Left cardiac atrium (tissue), 4 donors: ENCODE data around the gene MSI2. TPM values are rescaled to one million over a fixed set of nuclear protein-coding genes. Genes with fewer than 3 reads are reported as not detected.
A peak's percentile ranks its signal among the peaks of the same experiment; 100 is the strongest.

Source experiments
- ATAC-seq, 2 donors: fragments of 200-7000 bp; cut with Tn5 transposase; one replicate each; pipeline ENCODE4 v1.9.1; 2020; ENCODE audit warnings: mild to moderate bottlenecking in 2 of 2, moderate library complexity in 2 of 2
- DNase-seq: peaks from one replicate; pipeline ENCODE4 v3.0.0-alpha.2; 2020
- intact Hi-C, 2 donors: fragments of 100-400 bp; cut with DNase I; formaldehyde crosslinking; loops; one replicate each; pipeline versions ENCODE4 v1.14.1 to v1.15.1; 2022 to 2023
- total RNA-seq, 2 donors: library from RNA; stranded (reverse); fragmentation: NEBNext Ultra II Directional; extraction: Animal tissue kit (Norgen Biotek cat#: 25700); gene quantifications; one replicate each; pipeline ENCODE4 v1.2.1, GENCODE V29; 2021
- donor health status: DM: no; HTN: yes; CAD: no.
- donor health status: DM: no; HTN: yes; CAD: no; lungs with severe emphysema.
- donor health status: DM: yes; HTN: yes; CAD: no.
- donor health status: Dilated cardiomyopathy.

MSI2 gene
- total RNA-seq, 2 donors from 2014 or later, result 84.1 to 95.5 TPM

- ATAC-seq (peak; percentile 33 to 41), DNase-seq (no peak)
- intact Hi-C loops, result no loop called here
Measured at GRCh38 chr17:57352665-57353175, 96.4 kb downstream of the MSI2 start.

DNA sequence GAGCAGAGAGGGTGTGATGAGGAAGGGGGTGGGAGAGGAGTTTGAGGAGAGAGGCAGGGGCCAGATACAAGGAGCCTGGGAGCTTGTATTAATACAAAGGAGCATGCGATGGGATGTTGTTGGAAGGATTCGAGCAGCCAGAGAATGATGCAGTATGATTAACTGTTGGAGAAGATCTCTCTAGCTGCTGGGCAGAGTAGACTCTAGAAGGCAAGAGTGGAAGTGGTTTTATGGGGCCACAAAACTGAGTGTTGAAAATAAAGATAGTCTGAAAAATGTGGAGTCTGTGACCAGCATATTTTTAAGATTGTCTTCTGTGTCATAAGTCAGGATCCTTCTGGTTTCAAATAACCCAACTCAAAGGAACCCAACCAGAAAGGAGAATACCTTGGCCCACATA lies 98.3 kb downstream of the MSI2 start:
- ATAC-seq, result no peak
- DNase-seq, result no peak
- intact Hi-C loops, result no loop called here

DNA sequence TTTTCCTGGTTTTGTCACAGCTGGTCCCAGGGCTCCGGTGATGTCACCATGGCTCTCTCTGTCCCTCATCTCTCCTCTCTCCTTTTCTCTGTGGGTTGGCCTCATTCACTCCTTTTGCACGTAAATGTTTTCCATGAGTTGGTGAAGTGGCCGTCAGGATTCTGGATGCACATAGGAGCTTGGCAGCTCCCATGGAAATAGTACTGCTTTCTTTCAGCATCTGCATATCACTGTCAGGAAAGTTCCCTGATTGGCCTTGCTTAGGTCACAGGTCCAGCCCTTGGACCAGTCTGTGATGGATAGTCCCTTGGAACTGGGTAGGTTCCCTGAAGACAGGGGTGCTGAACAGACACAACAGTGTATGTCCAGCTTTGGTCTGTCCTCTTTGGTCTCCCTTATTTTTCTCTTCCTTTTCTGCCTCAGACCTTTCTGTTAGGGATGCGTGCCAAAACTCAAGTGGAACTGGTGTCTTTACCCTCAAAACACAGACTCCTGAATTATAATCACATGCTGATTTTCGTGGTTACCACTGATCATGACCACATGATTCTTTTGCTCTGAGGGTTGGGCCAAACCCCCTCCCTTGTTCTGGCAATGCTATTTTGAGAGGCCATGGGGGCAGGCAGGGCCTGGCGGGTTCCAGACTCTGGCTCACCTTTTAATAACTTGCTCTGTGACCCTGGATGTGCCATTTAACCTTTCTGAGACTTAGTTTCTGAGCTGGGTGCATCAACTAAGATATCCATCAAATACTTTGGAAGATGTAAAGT lies 99.0 kb downstream of the MSI2 start:
- peak in 1 of 2 donors; percentile 10 for ATAC-seq
- DNase-seq, result no peak
- intact Hi-C loops, result no loop called here

GRCh38 chr17:57356153-57356718 lies 99.9 kb downstream of the MSI2 start:
- intact Hi-C loops, result no loop called here
- DNase-seq, result no peak
- peak in 1 of 2 donors; percentile 11 for ATAC-seq

- DNase-seq, result no peak
- ATAC-seq, result no peak
- intact Hi-C loops, result no loop called here
Measured at GRCh38 chr17:57356719-57357391, 100.5 kb downstream of the MSI2 start.

DNA sequence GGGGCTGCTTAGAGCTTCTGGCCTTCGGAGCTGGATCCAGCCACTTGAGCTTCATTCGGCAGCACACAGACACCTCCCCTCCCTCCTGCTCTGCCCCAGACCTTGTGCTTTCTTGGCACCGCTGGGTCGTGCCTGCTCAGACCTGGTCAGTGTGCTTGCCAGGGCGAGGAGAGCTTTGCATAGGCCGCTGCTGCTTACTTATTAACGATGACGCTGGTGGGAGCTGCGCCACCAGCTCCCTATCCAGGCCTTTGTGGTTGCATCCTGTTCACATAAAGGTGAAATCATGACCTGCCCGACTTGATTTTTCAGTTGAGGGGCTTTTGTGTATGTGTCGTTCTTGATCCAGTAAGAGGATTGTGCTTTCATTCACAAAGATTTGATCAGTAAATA lies 101.1 kb downstream of the MSI2 start:
- intact Hi-C loops, result no loop called here
- peak; percentile 60 for DNase-seq
- peak; percentile 67 to 88 for ATAC-seq

- intact Hi-C loops, result no loop called here
- DNase-seq, result no peak
- ATAC-seq, result peak in 1 of 2 donors; percentile 11
Measured at GRCh38 chr17:57357830-57358430, 101.6 kb downstream of the MSI2 start.

- ATAC-seq, result no peak
- no peak for DNase-seq
- intact Hi-C loops, result no loop called here
Measured at GRCh38 chr17:57360266-57360665, 103.9 kb downstream of the MSI2 start.

DNA sequence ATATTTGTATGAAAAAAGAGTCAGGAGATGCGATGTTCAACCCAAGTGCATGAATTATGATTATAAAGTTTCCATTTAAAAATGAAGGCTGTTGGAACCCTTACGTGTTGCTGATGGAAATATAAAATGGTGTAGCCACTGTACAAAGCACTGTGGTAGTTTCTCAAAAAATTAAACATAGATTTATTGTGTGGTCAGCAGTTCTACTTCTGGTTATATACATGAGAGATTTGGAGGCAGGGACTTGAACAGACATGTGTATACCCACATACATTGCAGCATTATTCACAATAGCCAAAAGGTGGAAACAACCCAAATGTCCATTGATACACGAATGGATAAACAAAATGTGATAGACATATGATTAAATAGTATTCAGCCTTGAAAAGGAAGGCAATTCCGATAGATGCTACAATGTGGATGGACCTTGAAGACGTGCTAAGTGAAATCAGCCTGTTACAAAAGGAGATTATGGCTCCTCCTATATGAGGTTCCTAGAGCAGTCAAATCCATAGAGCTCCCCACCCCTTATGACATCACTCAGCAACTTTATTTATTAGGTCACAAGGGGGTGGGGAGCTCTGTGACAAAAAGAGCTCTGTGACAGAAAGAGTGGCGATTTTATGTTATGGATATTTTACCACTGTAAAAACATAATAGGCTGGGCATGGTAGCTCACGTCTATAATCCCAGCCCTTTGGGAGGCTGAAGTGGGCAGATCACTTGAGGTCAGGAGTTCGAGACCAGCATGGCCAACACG lies 106.7 kb downstream of the MSI2 start:
- ATAC-seq, result no peak
- no peak for DNase-seq
- intact Hi-C loops, result no loop called here

GRCh38 chr17:57363580-57363979 lies 107.3 kb downstream of the MSI2 start:
- DNase-seq, result no peak
- intact Hi-C loops, result no loop called here
- no peak for ATAC-seq

GRCh38 chr17:57363998-57364643 lies 107.8 kb downstream of the MSI2 start:
- intact Hi-C loops, result no loop called here
- no peak for DNase-seq
- ATAC-seq, result no peak

DNA sequence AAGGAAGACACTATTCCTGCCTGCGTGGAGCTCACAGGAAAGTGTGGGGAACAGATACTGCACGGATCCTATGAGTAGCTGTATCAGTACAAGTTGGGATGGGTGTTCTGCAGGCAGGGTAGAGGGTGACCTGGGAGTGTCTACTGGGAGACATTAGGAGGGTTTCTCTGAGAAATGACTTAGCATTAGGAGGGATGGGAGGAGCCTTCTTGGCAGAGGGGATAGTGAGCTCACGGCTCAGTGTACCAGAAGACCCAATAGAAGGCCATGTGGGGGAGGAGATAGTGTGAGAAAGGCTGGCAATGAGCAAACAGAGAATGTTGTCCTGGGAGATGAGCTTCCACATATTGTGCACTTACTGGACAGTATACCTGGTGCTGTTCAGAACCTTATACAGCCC lies 109.1 kb downstream of the MSI2 start:
- intact Hi-C loops, result no loop called here
- ATAC-seq (peak; percentile 21 to 75), DNase-seq (no peak)

DNA sequence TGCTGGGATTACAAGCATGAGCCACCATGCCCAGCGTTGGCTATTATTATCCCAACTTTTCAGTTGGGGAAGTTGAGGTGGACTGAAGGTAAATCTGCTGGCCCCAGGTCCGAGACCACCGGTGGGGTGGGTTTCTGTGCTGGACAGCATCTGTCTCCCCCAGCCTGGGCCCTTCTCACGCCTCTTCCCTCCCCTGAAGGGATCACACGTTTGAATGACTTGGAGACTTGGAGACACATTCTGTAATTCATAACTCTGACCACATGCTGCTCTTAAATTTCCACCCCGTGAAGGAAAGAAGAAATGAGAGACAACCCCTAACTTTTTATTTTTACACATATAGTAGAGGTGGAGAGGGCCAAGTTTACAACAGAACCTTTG lies 109.8 kb downstream of the MSI2 start:
- intact Hi-C loops, result no loop called here
- DNase-seq (no peak), ATAC-seq (peak in 1 of 2 donors; percentile 2)

GRCh38 chr17:57366558-57367351 lies 110.4 kb downstream of the MSI2 start:
- peak; percentile 53 for DNase-seq
- intact Hi-C loops, result no loop called here
- ATAC-seq, result peak; percentile 54 to 60

GRCh38 chr17:57368637-57369336 lies 112.5 kb downstream of the MSI2 start:
- DNase-seq (no peak), ATAC-seq (peak; percentile 15 to 35)
- intact Hi-C loops, result no loop called here

DNA sequence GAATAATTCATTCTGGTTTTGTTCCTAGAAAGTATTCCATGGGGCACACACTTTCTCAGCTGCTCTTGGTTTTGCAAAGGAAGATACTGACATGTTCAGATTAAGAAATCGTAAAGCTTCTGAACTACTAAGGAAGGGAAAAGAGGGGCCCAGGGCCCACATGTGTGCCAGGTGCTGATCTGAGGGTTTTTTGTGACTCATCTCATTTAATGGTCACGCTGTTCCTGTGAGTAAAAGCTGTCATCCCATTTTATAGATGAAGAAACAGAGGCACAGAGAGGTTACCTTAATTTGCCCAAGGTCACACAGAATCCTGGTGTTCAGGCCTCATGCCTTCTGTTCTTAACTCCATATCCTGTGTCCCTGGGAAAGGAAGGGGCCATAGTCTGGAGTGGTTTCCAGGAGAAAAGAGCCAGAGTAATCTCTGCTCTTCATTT lies 113.2 kb downstream of the MSI2 start:
- intact Hi-C loops, result no loop called here
- no peak for ATAC-seq

DNA sequence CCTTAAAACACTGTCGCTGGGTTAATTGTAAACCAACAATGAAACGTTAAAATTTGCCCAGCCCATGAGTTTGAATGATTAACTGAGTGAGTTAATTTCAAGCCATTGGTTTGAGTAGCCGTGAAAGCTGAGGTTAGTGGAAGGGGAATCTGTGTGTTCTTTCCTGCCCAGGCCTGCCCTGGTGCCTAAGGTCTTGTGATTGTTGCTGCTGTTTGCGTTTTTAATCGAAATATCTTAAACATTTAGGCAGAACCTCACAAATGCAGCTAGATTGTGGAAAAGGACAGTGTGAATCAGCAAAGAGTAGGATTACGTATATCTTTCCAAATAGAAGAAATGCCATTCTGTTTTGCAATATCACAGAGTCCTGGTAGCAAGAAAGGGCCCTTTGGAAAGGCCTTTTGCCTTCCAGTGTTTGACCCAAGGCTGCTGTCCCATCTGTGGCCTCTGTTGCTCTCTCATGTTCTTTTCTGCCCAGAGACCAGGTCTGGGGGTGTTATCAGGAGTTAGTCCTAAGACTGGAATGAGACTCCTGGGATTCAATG lies 113.8 kb downstream of the MSI2 start:
- DNase-seq (no peak), ATAC-seq (peak; percentile 15 to 17)
- intact Hi-C loops, result no loop called here

More for the DNA sequence above, 113.2 kb downstream of the MSI2 start:
- no peak for DNase-seq
